Fibroblast of lung (primary cell): ENCODE measurements around the gene TRAP1. TPM values are rescaled to one million over a fixed set of nuclear protein-coding genes. Genes with fewer than 3 reads are reported as not detected.

Experiments
- DNase-seq, 2 donors: peaks; one replicate each; pipeline versions ENCODE4 v3.0.0 to v3.0.0-alpha.2; 2010; ENCODE audit warnings: low read depth in 2 of 2
- H2AFZ ChIP-seq: 2 replicates; pipeline ENCODE4 v1.5.1; 2012; ENCODE audit warnings: low read length, control low read depth, inconsistent platforms
- H3K27ac ChIP-seq: 2 replicates; pipeline ENCODE4 v1.5.1; 2011; ENCODE audit warnings: low read length, control low read depth; ENCODE audit not compliant: insufficient read depth
- H3K27me3 ChIP-seq: 2 replicates; pipeline ENCODE4 v1.5.1; 2011; ENCODE audit warnings: mild to moderate bottlenecking, low read length; ENCODE audit not compliant: control insufficient read depth, insufficient read depth
- H3K36me3 ChIP-seq: 2 replicates; pipeline ENCODE4 v1.5.1; 2011; ENCODE audit warnings: low read length; ENCODE audit not compliant: control insufficient read depth, insufficient read depth
- H3K4me1 ChIP-seq: 2 replicates; pipeline ENCODE4 v1.5.1; 2011; ENCODE audit warnings: low read length; ENCODE audit not compliant: control insufficient read depth, insufficient read depth; ENCODE audit errors: extremely low read depth
- H3K4me2 ChIP-seq: 2 replicates; pipeline ENCODE4 v1.5.1; 2011; ENCODE audit warnings: low read length, control low read depth; ENCODE audit not compliant: insufficient read depth; ENCODE audit errors: extremely low read depth
- H3K4me3 ChIP-seq, 4 experiments: fragments of 200-600 bp in 1 of 4; sonication (generic) in 1 of 4; replicated peaks in 1 of 4; 2 replicates each; pipeline ENCODE4 v1.5.1; 2011 to 2016; ENCODE audit warnings: low read length in 4 of 4, low read depth in 3 of 4, mild to moderate bottlenecking in 3 of 4, control low read depth in 2 of 4, inconsistent platforms in 1 of 4, mixed read lengths in 1 of 4; ENCODE audit not compliant: insufficient read depth in 1 of 4; ENCODE audit errors: control extremely low read depth in 1 of 4
- H3K79me2 ChIP-seq: 2 replicates; pipeline ENCODE4 v1.5.1; 2012; ENCODE audit warnings: mild to moderate bottlenecking, low read length, inconsistent platforms; ENCODE audit not compliant: control insufficient read depth, insufficient read depth
- H3K9ac ChIP-seq: 2 replicates; pipeline ENCODE4 v1.5.1; 2011; ENCODE audit warnings: mild to moderate bottlenecking, low read length, control low read depth; ENCODE audit not compliant: insufficient read depth
- H3K9me3 ChIP-seq: 2 replicates; pipeline ENCODE4 v1.5.1; 2012; ENCODE audit warnings: low read depth, low read length; ENCODE audit not compliant: control insufficient read depth, insufficient read depth
- H4K20me1 ChIP-seq: 2 replicates; pipeline ENCODE4 v1.5.1; 2011; ENCODE audit warnings: low read length; ENCODE audit not compliant: control insufficient read depth, insufficient read depth; ENCODE audit errors: extremely low read depth
- EZH2 ChIP-seq: IDR thresholded peaks from 2 replicates; pipeline ENCODE4 v1.5.1; 2012; ENCODE audit warnings: low read length, control low read depth, mild to moderate bottlenecking; ENCODE audit errors: missing control alignments
- polyA plus RNA-seq, 2 donors: library from polyadenylated mRNA; depleted of rRNA in 1 of 2; stranded (reverse) in 1 of 2; unstranded in 1 of 2; fragments of >200 nt; gene quantifications; 2 replicates each; pipeline ENCODE4 v1.2.1, GENCODE V29; 2011 to 2012; ENCODE audit warnings: missing spikeins in 1 of 2
- total RNA-seq: library from RNA; depleted of rRNA; stranded (reverse); fragments of >200 nt; gene quantifications from 2 replicates; pipeline ENCODE4 v1.2.1, GENCODE V29; 2014
- TF ChIP-seq, protein P1 (sequence below), 2 donors: IDR thresholded peaks in 1 of 2; conservative IDR thresholded peaks in 1 of 2; 1 replicate in 1 of 2; 2 replicates in 1 of 2; pipeline ENCODE4 v1.5.1; 2011 to 2012; ENCODE audit warnings: low read length in 2 of 2, control low read depth in 1 of 2, inconsistent platforms in 1 of 2, low read depth in 1 of 2, mild to moderate bottlenecking in 1 of 2

Gene TRAP1
- total and polyA plus RNA-seq, 2 donors (not counting 1 experiment from before 2014, with no cell fraction given), result 52.1 to 97.8 TPM

DNA sequence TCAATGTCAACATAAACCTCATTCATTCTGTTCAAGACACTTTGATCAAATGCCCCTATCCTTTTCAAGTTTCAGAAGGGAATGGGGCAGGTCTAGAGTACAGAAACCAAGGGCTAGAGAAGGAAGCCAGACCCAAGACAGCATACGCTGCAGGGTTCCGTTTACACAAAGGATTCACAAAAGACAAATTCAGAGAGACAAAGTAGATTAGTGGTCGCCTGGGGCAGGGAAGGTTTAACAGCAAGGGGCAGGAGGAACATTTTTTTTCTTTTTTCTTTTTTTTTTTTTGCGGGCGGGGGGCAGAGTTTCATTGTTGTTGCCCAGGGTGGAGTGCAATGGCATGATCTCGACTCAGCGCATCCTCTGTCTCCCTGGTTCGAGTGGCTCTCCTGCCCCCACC lies 19.9 kb upstream of the TRAP1 start:
- H3K27ac ChIP-seq, result no peak overlapping the region
- H3K4me3 ChIP-seq, result no peak overlapping the region
- H3K9me3 ChIP-seq, result no peaks in the 10 kb centered on the region
- no peak overlapping the region for H2AFZ ChIP-seq
- no peak overlapping the region for H3K4me2 ChIP-seq
- TF ChIP-seq, protein P1, sequence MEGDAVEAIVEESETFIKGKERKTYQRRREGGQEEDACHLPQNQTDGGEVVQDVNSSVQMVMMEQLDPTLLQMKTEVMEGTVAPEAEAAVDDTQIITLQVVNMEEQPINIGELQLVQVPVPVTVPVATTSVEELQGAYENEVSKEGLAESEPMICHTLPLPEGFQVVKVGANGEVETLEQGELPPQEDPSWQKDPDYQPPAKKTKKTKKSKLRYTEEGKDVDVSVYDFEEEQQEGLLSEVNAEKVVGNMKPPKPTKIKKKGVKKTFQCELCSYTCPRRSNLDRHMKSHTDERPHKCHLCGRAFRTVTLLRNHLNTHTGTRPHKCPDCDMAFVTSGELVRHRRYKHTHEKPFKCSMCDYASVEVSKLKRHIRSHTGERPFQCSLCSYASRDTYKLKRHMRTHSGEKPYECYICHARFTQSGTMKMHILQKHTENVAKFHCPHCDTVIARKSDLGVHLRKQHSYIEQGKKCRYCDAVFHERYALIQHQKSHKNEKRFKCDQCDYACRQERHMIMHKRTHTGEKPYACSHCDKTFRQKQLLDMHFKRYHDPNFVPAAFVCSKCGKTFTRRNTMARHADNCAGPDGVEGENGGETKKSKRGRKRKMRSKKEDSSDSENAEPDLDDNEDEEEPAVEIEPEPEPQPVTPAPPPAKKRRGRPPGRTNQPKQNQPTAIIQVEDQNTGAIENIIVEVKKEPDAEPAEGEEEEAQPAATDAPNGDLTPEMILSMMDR (conservative IDR thresholded peaks at IDR 0.05 in 1 of 2, IDR thresholded peaks at IDR 0.05 in 1 of 2; ENCODE audit: low read depth in 1 of 2, low read length in 2 of 2), result no peak
- no peak for TF ChIP-seq EZH2
- no peaks in the 10 kb centered on the region for H4K20me1 ChIP-seq
- no peak for DNase-seq
- H3K79me2 ChIP-seq, result no peaks in the 10 kb centered on the region
- H3K9ac ChIP-seq, result no peak overlapping the region
- peaks cover 53% of the 10 kb centered on the region for H3K36me3 ChIP-seq
- H3K27me3 ChIP-seq, result no peaks in the 10 kb centered on the region
- H3K4me1 ChIP-seq, result no peaks in the 10 kb centered on the region

DNA sequence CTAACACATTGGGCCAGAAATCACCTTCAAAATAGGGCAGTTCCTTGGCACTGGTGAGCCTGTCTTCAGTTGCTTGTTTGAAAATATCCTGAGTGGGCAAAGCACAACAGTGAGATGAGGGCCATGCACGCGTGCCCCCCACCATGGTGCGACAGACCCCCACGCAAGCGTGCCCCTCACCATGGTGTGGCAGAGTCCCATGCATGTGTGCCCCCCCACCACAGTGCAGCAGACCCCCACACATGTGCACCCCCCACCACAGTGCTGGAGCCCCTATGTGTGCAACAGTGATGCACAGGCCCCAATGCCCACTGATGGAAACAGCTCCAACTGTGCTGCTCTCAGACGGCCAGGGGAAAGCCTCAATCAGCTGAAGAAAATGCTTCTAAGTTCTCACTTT lies 18.8 kb upstream of the TRAP1 start:
- DNase-seq, result no peak
- Histone ChIP-seq H3K79me2 (no peaks in the 10 kb centered on the region), H3K4me1 (no peaks in the 10 kb centered on the region), H3K9me3 (no peaks in the 10 kb centered on the region), H3K27ac (no peak overlapping the region), H3K4me3 (no peak overlapping the region), H3K4me2 (no peak overlapping the region), H2AFZ (no peak overlapping the region), H3K27me3 (no peaks in the 10 kb centered on the region), H3K36me3 (peaks cover 60% of the 10 kb centered on the region), H3K9ac (no peak overlapping the region), H4K20me1 (no peaks in the 10 kb centered on the region)
- TF ChIP-seq EZH2, result no peak
- TF ChIP-seq, protein P1 (conservative IDR thresholded peaks at IDR 0.05 in 1 of 2, IDR thresholded peaks at IDR 0.05 in 1 of 2; ENCODE audit: low read depth in 1 of 2, low read length in 2 of 2), result no peak

DNA sequence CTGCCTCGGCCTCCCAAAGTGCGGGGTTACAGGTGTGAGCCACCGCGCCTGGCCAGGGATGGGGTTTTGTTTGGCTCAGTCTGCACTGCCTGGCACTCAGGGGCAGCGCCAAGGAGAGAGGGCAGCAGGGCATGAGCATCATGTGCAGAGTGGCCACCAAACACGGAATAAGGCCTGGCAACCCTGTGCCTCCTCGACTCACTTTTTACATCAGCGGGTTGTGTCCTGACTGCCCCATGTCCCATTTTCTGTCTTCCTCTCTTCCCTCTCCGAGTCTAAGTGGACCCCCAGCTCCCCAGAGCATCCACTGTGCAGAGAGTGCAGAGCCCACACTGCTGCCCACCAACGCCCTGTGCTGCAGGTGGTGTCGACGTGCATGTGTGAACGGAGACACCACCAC lies 18.2 kb upstream of the TRAP1 start:
- no peak overlapping the region for H2AFZ ChIP-seq
- no peak for DNase-seq
- no peaks in the 10 kb centered on the region for H3K9me3 ChIP-seq
- no peaks in the 10 kb centered on the region for H3K79me2 ChIP-seq
- H3K4me2 ChIP-seq, result no peak overlapping the region
- H3K27ac ChIP-seq, result no peak overlapping the region
- H4K20me1 ChIP-seq, result no peaks in the 10 kb centered on the region
- H3K4me3 ChIP-seq, result no peak overlapping the region
- H3K36me3 ChIP-seq, result peaks cover 60% of the 10 kb centered on the region
- TF ChIP-seq, protein P1 (conservative IDR thresholded peaks at IDR 0.05 in 1 of 2, IDR thresholded peaks at IDR 0.05 in 1 of 2; ENCODE audit: low read depth in 1 of 2, low read length in 2 of 2), result no peak
- no peak for TF ChIP-seq EZH2
- no peaks in the 10 kb centered on the region for H3K27me3 ChIP-seq
- no peaks in the 10 kb centered on the region for H3K4me1 ChIP-seq
- H3K9ac ChIP-seq, result no peak overlapping the region
